Heart left ventricle (tissue), 13 donors: ENCODE results near the gene SYMPK.
"Not testable (repeated sequence)": the region's sequence is repeated elsewhere in the genome, so short reads cannot be mapped to it uniquely, and the experiment has no call there.

Source experiments
- POLR2A ChIP-seq, 2 donors: fragments of 450-650 bp; IDR thresholded peaks; one replicate each; pipeline ENCODE4 v1.6.1; 2017; ENCODE audit warnings: antibody characterized with exemption in 2 of 2, mild to moderate bottlenecking in 2 of 2, moderate library complexity in 2 of 2
- TF ChIP-seq, protein P1 (sequence below), 12 donors: fragments of 200-600 bp; sonication (generic) in 4 of 12; IDR thresholded peaks; one replicate each; pipeline versions ENCODE4 v1.5.0 to v1.8.0; 2018 to 2022; ENCODE audit warnings: antibody characterized with exemption in 12 of 12, mild to moderate bottlenecking in 5 of 12
- donor health status: ischemic (EF 13 %, LVEDD 7.1; RV severe dilation, severe dysfunction).
- donor health status: DM: no; HTN: yes; CAD: no.
- donor health status: DM: no; HTN: no; CAD: no.
- donor health status: ischemic (EF 25% LVEDD 6.9; RV normal size, moderate dysfunction).
- donor health status: ischemic (EF 25% LVEDD 5.7; RV mildly dilated, moderate dysfunction).
- donor health status: ischemic (EF 35%, LVEDD 5.7; RV mildly dilated, moderate dysfunction).
- donor health status: nonischemic (EF 11% LVEDD 7.7; RV severe dilation, severe dysfunction).
- donor health status: DM: yes; HTN: yes; CAD: no.
- donor health status: PGD.
- donor health status: ischemic (EF 29% LVEDD 5.4; RV normal size, mild dysfunction).
- donor health status: nonischemic (EF 23%, LVEDD 6.1; RV moderate dilation, normal function).

DNA sequence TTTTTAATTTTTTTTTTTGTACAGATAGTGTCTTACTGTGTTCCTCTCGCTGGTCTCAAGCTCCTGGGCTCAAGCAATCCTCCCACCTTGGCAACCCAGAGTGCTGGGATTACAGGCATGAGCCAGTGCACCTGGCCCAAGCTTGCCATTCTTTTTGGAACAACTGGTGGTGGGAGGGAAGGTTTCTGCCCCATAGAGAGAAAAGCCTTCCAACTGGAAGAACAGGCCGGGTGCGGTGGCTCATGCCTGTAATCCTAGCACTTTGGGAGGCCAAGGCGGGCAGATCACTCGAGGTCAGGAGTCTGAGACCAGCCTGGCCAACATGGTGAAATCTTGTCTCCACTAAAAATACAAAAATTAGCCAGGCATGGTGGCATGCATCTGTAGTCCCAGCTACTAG lies 63.4 kb downstream of the SYMPK start:
- not testable (repeated sequence) for TF ChIP-seq POLR2A (IDR thresholded peaks at IDR 0.05)
- TF ChIP-seq, protein P1, sequence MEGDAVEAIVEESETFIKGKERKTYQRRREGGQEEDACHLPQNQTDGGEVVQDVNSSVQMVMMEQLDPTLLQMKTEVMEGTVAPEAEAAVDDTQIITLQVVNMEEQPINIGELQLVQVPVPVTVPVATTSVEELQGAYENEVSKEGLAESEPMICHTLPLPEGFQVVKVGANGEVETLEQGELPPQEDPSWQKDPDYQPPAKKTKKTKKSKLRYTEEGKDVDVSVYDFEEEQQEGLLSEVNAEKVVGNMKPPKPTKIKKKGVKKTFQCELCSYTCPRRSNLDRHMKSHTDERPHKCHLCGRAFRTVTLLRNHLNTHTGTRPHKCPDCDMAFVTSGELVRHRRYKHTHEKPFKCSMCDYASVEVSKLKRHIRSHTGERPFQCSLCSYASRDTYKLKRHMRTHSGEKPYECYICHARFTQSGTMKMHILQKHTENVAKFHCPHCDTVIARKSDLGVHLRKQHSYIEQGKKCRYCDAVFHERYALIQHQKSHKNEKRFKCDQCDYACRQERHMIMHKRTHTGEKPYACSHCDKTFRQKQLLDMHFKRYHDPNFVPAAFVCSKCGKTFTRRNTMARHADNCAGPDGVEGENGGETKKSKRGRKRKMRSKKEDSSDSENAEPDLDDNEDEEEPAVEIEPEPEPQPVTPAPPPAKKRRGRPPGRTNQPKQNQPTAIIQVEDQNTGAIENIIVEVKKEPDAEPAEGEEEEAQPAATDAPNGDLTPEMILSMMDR (IDR thresholded peaks at IDR 0.05), result not testable (repeated sequence)
